Epithelial cell of umbilical artery (primary cell): ENCODE measurements around the gene ACP1. TPM values are rescaled to one million over a fixed set of nuclear protein-coding genes. Genes with fewer than 3 reads are reported as not detected.

Source experiments
- total RNA-seq: library from RNA; depleted of rRNA; stranded (reverse); fragments of >200 nt; gene quantifications from 2 replicates; pipeline ENCODE4 v1.2.3, GENCODE V29; 2014

Gene ACP1
- total RNA-seq, result 84.3 and 111 TPM in 2 replicates

DNA sequence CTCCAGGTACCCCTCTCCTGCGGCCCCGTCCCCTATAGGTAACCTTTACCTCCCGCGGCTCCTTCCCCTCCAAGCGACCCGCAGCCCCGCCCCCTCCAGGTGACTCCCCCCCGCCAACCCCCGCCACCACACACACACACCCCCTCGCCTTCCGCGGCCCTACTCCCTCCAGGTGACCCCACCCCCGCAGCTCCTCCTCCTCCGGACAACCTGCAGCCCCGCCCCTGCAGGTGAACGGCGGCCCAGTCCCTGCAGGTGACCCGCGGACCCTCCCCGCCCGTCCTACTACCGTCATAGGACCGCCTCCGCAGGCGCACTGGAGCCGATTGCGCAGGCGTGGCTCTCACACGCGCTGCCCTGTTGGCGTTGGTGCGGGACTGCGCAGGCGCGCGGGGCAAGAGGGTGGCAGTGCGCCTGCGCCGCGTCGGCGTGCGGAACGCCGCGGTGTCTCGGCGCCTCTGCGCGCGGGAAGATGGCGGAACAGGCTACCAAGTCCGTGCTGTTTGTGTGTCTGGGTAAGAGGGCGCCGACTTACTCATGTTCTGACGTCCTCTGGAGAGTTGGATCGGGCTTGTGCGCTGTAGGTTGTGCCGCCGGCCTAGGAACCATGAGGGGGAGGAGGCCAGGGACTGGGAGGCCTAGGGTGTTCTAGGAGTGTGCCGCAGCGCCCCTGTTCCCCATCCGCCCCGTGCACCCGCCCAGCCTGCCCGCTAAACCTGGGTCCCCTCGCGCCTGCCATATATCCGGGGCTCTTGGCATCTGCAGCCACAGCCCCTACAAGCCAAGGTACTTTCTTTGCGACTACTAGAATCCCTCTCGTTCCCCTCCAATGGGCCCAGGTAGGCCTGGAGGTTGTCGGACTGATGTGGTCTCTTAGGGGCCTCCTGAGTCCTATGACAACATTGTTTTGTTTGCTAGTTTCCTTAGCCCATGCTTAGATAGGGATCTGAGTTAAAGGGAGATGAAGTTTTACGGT lies at the start of gene ACP1:
ACP1 (plus strand) TSS at position 455 of the 976 bp plus-strand sequence; CDS start at position 473, 18 bp downstream.

GRCh38 chr2:263774-264492 lies 814 bp upstream of the ACP1 start, which contains the start of gene SH3YL1:
Gene SH3YL1 (minus strand): TSS chr2:264032. CDS start chr2:263984, 48 bp downstream.

GRCh38 chr2:287911-288757 lies 23.4 kb downstream of the ACP1 start, which contains the start of gene ALKAL2:
Gene ALKAL2 (minus strand): TSS chr2:288091. CDS start chr2:287835, 256 bp downstream.

Other genes with a start within 250 kb of the ACP1 start
- not detected in 2 replicates for gene FAM110C, start 218.4 kb upstream of the ACP1 start, total RNA-seq
- gene SH3YL1, start 915 bp upstream of the ACP1 start, total RNA-seq, result 15.3 and 18.5 TPM in 2 replicates
- not detected in 2 replicates for gene ALKAL2, start 23.1 kb downstream of the ACP1 start, total RNA-seq